ENCODE measurements around the gene PTGER2. TPM values are rescaled to one million over a fixed set of nuclear protein-coding genes. Genes with fewer than 3 reads are reported as not detected.

PTGER2 gene
- total and polyA plus RNA-seq, 10 of the 15 experiments (the other 5 are each of a cell fraction or from before 2014, with no cell fraction given), result 0.03 to 1.6 (median 0.33) TPM

- TF ChIP-seq SUZ12 (IDR thresholded peaks at IDR 0.05; ENCODE audit: unreplicated experiment) (no peak), EGR1 (IDR thresholded peaks at IDR 0.05; ENCODE audit: borderline replicate concordance in 1 of 2, low read depth in 2 of 2, low read length in 2 of 2) (no peak)
Measured at GRCh38 chr14:52277552-52277951, 36.6 kb upstream of the PTGER2 start (continued).

GRCh38 chr14:52279408-52279807 is 34.7 kb upstream of the PTGER2 start:
- intact Hi-C loops (cut with micrococcal nuclease; ENCODE audit: unreplicated experiment), result no loop called here
- Histone ChIP-seq H3K36me3 (ENCODE audit: control insufficient read depth in 2 of 2, insufficient read depth in 2 of 2, low read length in 1 of 2) (no peaks in the 10 kb centered on the region), H3K27ac (ENCODE audit: control insufficient read depth, insufficient read depth) (no peak overlapping the region), H3K4me2 (ENCODE audit: control insufficient read depth, insufficient read depth) (no peak overlapping the region), H3K4me3 (no peak overlapping the region), H3K9ac (ENCODE audit: control insufficient read depth, insufficient read depth, low read length) (no peak overlapping the region), H2AFZ (ENCODE audit: control insufficient read depth, low read depth, low read length) (no peak overlapping the region), H4K20me1 (ENCODE audit: control insufficient read depth, insufficient read depth) (no peaks in the 10 kb centered on the region), H3K4me1 (ENCODE audit: control insufficient read depth, insufficient read depth, low read length) (no peaks in the 10 kb centered on the region), H3K27me3 (replicated peaks in 1 of 2; ENCODE audit: control insufficient read depth in 2 of 2, insufficient read depth in 2 of 2, low read length in 1 of 2) (peaks cover 0 to 3% of the 10 kb centered on the region in 2 experiments; a peak in 1 of 4 replicates), H3K79me2 (ENCODE audit: control insufficient read depth, insufficient read depth, low read length) (no peaks in the 10 kb centered on the region), H3K9me3 (replicated peaks; ENCODE audit: control insufficient read depth, insufficient read depth, low read length) (no peaks in the 10 kb centered on the region)
- in situ Hi-C loops (cut with MboI), result loop anchor here (10.0 kb wide), 1 partner anchor 235 kb away; no protein-coding TSS in a partner anchor
- POLR2A ChIA-PET, result no interaction called here
- no peak for ATAC-seq
- TF ChIP-seq STAT1 (conservative IDR thresholded peaks at IDR 0.05) (no peak), SP1 (IDR thresholded peaks at IDR 0.05; ENCODE audit: low read depth, low read length) (no peak), KDM1A (IDR thresholded peaks at IDR 0.05; ENCODE audit: borderline replicate concordance) (no peak), RFX5 (IDR thresholded peaks at IDR 0.05; ENCODE audit: low read depth, low read length) (no peak), RELA (IDR thresholded peaks at IDR 0.05; ENCODE audit: borderline replicate concordance, partially characterized antibody) (no peak), EED (IDR thresholded peaks at IDR 0.05; ENCODE audit: low read depth) (no peak), POU2F2 (IDR thresholded peaks at IDR 0.05; ENCODE audit: borderline replicate concordance, low read depth, low read length) (no peak), ELK1 (IDR thresholded peaks at IDR 0.05; ENCODE audit: low read depth, low read length) (no peak), ZBED1 (IDR thresholded peaks at IDR 0.05; ENCODE audit: borderline replicate concordance) (no peak), SMARCA5 (IDR thresholded peaks at IDR 0.05) (no peak), MTA3 (IDR thresholded peaks at IDR 0.05; ENCODE audit: borderline replicate concordance, low read length) (no peak), ESRRA (IDR thresholded peaks at IDR 0.05; ENCODE audit: low read length) (no peak), IKZF2 (IDR thresholded peaks at IDR 0.05) (no peak), MXI1 (IDR thresholded peaks at IDR 0.05; ENCODE audit: low read depth, low read length) (no peak), NBN (IDR thresholded peaks at IDR 0.05) (no peak)
- BruUV-seq (replicated peaks), result no TSS peak
- WGBS (ENCODE audit: insufficient coverage, insufficient replicate concordance, low lambda C conversion rate, missing lambda C conversion rate), result 0% methylated on average over 3 of the region's 3 CpGs
- CTCF ChIA-PET, result interaction anchor here (1.0 kb wide), 1 partner anchor 9 kb away, joined by 3 read pairs; no protein-coding TSS in a partner anchor
- DNase-seq (ENCODE audit: low read depth, low spot score), result no peak
- FAIRE-seq, result no peak
- RAD21 ChIA-PET (ENCODE audit: unreplicated experiment), result no interaction called here
- SMC1A ChIA-PET (ENCODE audit: uncharacterized antibody, unreplicated experiment), result interaction anchor here (0.6 to 0.7 kb wide), 2 partner anchors 179 to 183 kb away, joined by 3 read pairs; no protein-coding TSS in a partner anchor
